HT-29 (cell line): Measurements from ENCODE around the gene HRNR. TPM values are rescaled to one million over a fixed set of nuclear protein-coding genes. Genes with fewer than 3 reads are reported as not detected.

Experiments
- total RNA-seq: library from RNA; depleted of rRNA; stranded (reverse); fragments of >200 nt; shearing (Covaris generic); gene quantifications from 2 replicates; pipeline ENCODE4 v1.2.3, GENCODE V29; 2014; rRNA removed

The HRNR gene
- total RNA-seq, 1 experiment from 2014 or later: not detected

Other genes starting within 250 kb of the HRNR start
- 279 and 305 TPM in 2 replicates for gene S100A10, start 230.3 kb downstream of the HRNR start, total RNA-seq
- gene S100A11, start 187.2 kb downstream of the HRNR start, total RNA-seq: 326 and 331 TPM in 2 replicates
- gene TCHHL1, start 135.1 kb downstream of the HRNR start, total RNA-seq: not detected in 2 replicates
- gene TCHH, start 108.7 kb downstream of the HRNR start, total RNA-seq: 0.03 TPM in 1 of 2 replicates, not detected in the other
- not detected in 2 replicates for gene RPTN, start 65.0 kb downstream of the HRNR start, total RNA-seq
- 0.03 TPM in 1 of 2 replicates, not detected in the other for gene FLG, start 101.0 kb upstream of the HRNR start, total RNA-seq
- gene FLG2, start 135.8 kb upstream of the HRNR start, total RNA-seq: not detected in 2 replicates
- gene CRNN, start 190.1 kb upstream of the HRNR start, total RNA-seq: not detected in 2 replicates